Stimulated activated CD4-positive, alpha-beta T cell treated with anti-CD3 and anti-CD28 coated beads, Interleukin-12 subunit alpha, Interleukin-12 subunit beta, amount 100 ng/mL, for 48 hours (primary cell): Measurements from ENCODE around the gene PLEKHM3.
"Not testable (repeated sequence)": the region's sequence is repeated elsewhere in the genome, so short reads cannot be mapped to it uniquely, and the experiment has no call there.

Source experiments
- DNase-seq, 3 donors: peaks; one replicate each; pipeline ENCODE4 v3.0.0-alpha.2; 2020; ENCODE audit warnings: low read depth in 2 of 3, low spot score in 1 of 3

Gene PLEKHM3

GRCh38 chr2:207926133-207926988, 99.0 kb downstream of the PLEKHM3 start:
- no peak for DNase-seq

GRCh38 chr2:207925601-207926000, 99.7 kb downstream of the PLEKHM3 start:
- DNase-seq: no peak

DNA sequence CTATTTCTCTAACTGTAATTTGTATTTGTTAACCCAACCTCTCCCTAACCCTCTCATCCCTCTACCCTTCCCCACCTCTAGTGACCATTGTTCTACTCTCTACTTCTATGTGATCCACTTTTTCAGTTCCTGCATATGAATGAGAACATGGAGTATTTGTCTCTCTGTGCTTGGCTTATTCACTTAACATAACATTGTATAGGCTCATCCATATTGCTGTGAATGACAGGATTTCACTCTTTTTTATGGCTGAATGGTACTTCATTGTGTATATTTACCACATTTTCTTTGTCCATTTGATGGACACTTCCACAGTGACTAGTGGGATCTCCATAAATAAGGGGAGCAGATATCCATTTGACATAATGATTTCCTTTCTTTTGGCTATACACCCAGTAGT, 103.7 kb downstream of the PLEKHM3 start:
- no peak for DNase-seq

- DNase-seq: no peak
Measured at GRCh38 chr2:207920721-207921120, 104.6 kb downstream of the PLEKHM3 start.

DNA sequence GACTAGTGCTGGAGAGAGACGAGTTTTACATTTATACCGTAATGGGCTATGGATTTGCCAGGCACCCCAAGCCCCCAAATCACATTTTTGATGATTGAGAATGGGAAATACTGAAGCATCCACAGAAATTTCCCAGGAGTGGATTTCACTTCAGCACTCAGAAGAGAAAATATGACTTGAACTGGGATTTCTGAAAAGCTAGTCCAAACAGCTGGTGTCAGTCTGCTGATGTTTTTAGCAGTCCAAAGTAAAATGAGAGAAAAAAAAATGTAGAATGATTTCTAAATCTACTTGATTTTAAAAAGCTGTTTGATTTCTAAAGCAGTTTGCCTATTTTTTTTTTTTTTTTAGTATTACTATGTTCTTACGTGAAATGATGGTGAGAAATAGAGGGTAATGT, 105.0 kb downstream of the PLEKHM3 start:
- no peak for DNase-seq

GRCh38 chr2:207919164-207919919, 106.0 kb downstream of the PLEKHM3 start:
- no peak for DNase-seq

DNA sequence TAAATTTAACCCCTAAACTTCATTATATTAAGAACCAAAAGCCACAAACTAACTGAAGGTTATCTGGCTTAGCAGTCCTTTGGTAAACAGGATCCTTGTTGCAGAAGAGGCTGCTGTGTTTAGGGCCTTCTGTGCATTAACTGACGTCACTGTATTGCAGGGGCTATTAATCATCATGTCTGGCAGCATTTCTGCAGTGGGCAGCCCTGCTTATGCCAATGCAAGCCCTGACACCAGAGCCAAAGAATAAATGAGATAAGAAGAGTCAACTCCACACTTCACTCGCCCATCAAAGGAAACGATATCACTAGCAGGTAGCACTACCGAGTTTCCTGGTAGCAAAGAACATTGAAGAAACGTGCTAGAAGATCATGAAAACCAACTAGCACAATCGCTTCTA, 110.6 kb downstream of the PLEKHM3 start:
- no peak for DNase-seq

GRCh38 chr2:207913772-207914358, 111.5 kb downstream of the PLEKHM3 start:
- no peak for DNase-seq

- DNase-seq: no peak
Measured at GRCh38 chr2:207911856-207912255, 113.5 kb downstream of the PLEKHM3 start.

GRCh38 chr2:207911215-207911614, 114.1 kb downstream of the PLEKHM3 start:
- no peak for DNase-seq

GRCh38 chr2:207906495-207906894, 118.8 kb downstream of the PLEKHM3 start:
- not testable (repeated sequence) for DNase-seq

GRCh38 chr2:207905546-207905945, 119.8 kb downstream of the PLEKHM3 start:
- no peak for DNase-seq

DNA sequence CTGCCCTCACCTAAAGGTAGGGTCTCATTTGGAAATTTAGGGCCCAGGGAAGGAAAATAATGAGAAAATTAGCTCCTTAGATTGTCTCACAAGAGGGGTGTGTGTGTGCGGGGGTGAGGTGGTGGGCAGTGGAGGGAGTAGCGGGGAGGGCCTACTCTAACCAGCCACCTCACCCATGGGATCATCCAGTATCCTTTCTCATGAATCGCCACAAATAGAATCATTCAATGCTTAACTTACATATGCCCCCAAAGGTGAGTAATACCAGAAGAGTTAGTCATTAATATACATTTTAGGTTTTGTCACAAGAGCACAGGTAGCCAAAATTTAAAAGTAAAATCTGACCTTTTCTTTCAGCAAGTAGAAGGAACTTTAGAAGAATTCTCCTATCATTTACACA, 122.1 kb downstream of the PLEKHM3 start:
- no peak for DNase-seq

GRCh38 chr2:207902821-207903220, 122.5 kb downstream of the PLEKHM3 start:
- DNase-seq: no peak

DNA sequence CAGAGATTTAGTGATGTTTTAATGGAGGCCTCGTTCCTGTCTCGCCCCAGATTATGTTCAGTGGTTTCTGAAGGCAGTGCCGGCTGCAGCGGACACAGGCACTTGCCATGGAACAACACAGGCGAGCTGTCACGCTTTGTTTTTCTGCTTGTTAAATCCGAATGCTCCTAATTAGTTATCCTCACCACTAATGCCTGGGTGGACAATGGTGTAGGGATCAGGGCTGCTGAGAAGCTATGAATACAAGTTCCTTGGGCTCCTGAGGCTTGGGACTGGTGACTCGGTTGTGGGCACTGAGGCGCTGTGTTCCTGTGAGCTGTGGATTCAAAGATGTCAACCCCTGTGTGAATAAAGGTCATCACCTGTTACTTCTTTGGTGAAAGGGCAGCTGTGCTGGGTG, 123.5 kb downstream of the PLEKHM3 start:
- DNase-seq: no peak

DNA sequence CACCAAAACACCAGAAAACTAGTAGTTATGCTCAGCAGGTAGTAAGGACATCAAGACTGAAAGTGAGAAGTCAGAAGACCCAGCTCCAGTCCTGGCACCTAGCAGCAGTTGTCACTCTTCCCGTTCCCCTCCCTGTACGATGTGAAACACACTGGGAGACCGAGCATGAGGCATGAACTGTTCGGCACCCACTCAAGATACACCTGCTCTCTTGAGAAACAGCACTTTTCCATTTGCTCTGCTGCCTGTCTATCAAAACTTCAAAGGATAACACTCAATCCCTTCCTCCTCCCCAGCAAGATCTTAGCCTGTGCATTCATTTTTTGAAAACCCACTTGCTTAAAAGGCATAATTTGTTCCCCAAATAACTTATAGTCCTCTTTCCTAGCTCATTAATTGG, 123.9 kb downstream of the PLEKHM3 start:
- no peak for DNase-seq

- DNase-seq: no peak
Measured at GRCh38 chr2:207898354-207898695, 127.0 kb downstream of the PLEKHM3 start.

- DNase-seq: no peak
Measured at GRCh38 chr2:207897541-207898353, 127.6 kb downstream of the PLEKHM3 start.

- DNase-seq: no peak
Measured at GRCh38 chr2:207896525-207897285, 128.6 kb downstream of the PLEKHM3 start.

DNA sequence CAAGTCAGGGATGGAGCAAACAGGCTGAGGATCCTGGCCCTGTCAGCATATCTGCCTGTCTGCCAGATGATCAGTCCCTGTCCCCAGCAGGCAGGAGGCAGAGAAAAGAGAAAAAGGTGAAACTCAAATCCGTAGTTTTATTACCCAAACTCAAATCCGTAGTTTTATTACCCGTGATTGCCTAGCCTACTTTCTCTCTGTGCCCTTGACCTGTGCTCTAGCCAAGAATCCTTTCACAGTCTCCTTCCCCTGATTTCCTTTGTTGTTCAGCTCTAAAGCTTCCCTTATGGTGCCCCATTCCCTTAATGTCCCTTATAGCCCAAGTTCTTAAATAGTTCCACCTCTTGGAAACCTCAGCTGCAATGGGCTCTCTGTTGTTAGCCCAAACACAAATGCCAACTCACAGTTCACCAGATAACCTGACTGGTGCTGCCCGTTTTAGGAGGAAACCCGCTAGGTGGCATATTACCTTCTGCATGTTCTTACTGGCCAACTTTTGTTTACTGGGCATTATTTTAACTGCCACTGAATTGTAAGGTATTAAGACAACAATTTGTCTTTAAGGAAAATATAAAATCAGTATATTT, 130.0 kb downstream of the PLEKHM3 start:
- DNase-seq: no peak
